Stimulated activated CD8-positive, alpha-beta memory T cell treated with anti-CD3 and anti-CD28 coated beads, Interleukin-15, amount 100 ng/mL, for 4 hours (primary cell): ENCODE results near the gene PLD4.

Experiments used
- DNase-seq, 2 donors: peaks; one replicate each; pipeline ENCODE4 v3.0.0-alpha.2; 2020; ENCODE audit warnings: low read depth in 2 of 2

PLD4 gene

GRCh38 chr14:104929268-104930230 is 4.9 kb downstream of the PLD4 start:
- no peak for DNase-seq

GRCh38 chr14:104930526-104931303 is 6.0 kb downstream of the PLD4 start:
- no peak for DNase-seq

- no peak for DNase-seq
Measured at GRCh38 chr14:104931304-104931770, 6.7 kb downstream of the PLD4 start.

DNA sequence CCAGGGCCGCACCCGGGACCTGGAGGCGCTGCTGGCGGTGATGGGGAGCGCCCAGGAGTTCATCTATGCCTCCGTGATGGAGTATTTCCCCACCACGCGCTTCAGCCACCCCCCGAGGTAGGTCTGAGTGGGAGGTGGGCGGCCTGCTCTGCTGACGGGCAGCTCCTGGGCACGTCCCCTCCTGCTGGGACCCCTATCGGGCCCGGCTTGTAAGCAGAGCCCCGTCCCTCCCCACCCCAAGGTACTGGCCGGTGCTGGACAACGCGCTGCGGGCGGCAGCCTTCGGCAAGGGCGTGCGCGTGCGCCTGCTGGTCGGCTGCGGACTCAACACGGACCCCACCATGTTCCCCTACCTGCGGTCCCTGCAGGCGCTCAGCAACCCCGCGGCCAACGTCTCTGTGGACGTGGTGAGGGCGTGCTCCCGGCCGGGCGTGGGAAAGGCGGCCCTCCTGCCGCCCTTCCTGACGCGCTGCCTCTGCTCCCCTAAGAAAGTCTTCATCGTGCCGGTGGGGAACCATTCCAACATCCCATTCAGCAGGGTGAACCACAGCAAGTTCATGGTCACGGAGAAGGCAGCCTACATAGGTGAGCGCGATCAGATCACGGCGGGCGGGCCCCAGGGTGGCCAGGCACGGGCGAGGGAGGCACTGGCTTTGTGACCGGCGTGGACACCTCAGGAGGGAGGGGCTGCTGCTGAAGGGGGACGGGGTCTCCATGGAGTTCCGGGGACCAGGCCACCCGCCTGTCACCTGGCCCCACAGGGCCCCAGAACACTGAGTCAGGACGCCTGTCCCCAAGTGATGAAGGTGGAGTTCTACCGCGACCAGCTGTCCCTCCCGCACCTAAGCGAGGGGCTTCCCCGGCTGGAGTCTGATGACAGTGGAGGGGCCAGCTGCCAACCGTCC is 7.3 kb downstream of the PLD4 start:
- no peak for DNase-seq

DNA sequence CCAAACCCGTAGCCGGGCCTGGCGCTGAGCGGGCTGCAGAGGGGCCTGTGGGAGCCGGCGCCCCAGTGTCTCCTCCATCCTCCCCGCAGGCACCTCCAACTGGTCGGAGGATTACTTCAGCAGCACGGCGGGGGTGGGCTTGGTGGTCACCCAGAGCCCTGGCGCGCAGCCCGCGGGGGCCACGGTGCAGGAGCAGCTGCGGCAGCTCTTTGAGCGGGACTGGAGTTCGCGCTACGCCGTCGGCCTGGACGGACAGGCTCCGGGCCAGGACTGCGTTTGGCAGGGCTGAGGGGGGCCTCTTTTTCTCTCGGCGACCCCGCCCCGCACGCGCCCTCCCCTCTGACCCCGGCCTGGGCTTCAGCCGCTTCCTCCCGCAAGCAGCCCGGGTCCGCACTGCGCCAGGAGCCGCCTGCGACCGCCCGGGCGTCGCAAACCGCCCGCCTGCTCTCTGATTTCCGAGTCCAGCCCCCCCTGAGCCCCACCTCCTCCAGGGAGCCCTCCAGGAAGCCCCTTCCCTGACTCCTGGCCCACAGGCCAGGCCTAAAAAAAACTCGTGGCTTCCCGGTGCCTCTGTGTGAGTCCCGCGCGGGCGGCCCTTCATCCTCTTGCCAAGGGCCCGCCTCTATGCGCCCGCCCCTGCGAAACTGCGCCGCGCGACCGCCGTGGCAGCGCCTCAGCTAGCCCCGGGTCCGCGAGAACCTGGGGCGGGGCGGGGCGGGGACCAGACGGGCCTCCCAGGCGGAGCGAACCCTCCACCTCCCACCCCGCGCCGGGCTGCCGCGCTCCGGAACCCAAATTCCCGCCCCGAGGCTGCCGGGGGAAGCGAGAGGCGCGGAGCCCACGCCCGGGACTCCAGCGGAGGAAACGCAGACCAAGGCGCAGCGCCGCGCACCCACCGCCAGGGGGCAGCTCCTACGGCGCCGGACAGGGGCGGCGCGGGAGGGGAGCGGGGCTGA is 8.3 kb downstream of the PLD4 start:
- peak; percentile 62 to 68 for DNase-seq

- DNase-seq, result no peak
Measured at GRCh38 chr14:104933746-104934733, 9.4 kb downstream of the PLD4 start.

- DNase-seq, result no peak
Measured at GRCh38 chr14:104935026-104935650, 10.5 kb downstream of the PLD4 start.

DNA sequence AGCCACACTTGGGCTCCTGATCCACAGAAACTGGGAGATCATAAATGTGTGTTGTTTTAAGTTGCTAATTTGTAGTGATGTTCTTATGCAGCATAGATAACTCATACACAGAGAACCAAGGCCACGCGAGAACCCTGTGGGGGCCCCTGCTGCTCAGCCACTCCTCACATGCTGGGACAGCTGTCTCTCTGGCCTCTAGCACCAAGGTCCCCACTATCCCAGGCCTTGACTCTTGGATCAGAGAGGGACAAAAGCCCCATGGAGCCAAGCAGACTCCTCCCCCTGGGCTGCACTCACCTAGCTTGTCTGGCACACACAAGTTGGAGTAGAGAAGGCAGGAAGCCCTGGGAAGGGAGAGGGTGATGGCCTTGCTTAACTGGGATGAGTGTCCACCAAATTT is 11.3 kb downstream of the PLD4 start:
- DNase-seq, result no peak

DNA sequence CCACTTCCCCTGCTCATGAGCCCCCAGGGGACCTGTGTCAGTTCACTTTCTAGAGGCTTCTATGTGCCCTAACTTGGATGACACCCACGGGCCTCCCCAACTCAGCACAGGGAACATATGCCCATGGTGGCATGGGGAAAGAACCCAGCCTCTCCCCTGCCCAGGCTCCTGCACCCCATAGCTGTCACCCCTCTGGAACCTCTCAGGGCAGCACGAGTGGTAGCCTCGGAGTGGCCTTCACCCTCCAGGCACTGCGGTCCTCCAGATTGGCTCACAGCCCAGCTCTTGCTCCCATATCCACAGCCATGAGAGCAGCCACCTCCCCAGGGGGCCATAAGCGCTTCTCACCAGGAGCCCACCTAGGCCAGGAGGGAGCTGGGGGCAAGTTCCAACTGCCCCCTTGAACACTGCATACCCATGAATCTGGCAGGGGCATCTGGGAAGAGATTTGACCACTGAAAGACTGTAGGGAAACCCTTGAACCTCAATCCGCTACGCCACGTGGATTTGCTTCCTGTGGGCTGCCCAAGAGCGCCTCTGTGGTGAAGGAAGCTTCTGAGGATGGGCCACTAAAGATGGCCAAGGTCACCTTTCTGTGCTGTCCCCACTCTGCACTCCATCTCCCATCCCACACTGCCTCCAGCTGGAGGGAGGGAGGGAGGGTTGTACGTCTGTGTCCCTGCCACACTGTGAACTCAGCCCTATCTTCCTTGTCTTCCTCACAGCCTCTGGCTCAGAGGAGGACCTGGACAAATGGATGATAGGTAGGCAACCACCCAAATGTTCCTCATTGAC is 11.9 kb downstream of the PLD4 start:
- DNase-seq, result no peak

DNA sequence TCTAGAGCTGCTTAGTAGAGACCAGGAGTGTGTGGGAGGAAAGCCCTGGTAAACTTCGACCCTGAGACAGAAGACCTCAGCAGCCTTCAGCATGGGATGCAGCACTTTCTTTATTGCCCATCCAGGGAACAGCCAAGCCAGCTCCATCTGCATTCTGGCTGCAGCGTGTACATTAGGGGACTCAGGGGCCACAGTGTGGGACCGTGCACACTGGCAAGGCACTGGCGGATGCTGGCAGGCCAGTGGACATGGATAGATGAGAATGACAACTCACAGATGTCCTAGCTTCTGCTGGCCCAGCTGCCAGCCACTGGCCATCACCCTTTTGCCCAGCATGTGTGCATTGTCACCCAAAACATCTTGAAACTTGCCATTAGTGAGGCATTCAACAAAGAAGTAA is 12.5 kb downstream of the PLD4 start:
- DNase-seq, result no peak

- DNase-seq, result no peak
Measured at GRCh38 chr14:104937694-104938365, 13.2 kb downstream of the PLD4 start.

DNA sequence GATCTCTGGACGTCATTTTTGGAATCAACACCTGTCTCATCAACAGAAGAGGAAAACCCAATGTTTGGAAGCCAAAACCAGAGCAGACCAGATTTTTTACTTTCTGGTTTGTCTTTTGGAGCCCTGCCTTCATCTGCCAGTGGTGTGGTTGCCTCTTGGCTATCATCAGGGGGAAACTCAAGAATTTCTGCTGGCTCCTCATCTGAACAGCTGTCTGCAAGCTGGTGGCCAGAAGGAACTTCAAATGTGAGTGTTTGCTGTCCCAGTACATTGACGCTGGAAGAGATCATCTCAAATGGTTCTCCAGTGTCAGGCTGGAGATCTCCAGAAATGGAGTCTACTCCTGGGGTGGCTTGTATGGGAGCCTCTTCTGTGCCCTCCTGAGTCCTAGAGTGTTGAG is 13.8 kb downstream of the PLD4 start:
- no peak for DNase-seq

DNA sequence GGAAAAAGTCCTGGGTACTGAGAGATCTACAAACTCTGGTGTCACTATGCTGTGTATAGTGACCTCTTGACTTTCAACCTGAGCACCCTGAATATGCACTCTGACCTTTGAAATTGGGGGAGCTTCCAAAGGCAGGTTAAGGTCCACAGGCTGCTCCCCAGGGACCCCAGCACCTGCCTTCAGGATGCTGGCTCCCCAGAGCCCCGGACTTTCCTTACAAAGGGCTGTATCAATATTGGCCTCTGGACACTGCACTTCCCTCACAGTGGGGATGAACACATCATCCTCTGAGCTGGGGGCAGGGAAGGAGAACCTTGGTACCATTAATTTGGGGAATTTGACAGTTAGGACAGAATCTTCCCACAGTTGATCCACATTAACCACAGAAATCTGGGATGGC is 14.3 kb downstream of the PLD4 start:
- DNase-seq, result no peak

GRCh38 chr14:104939666-104940410 is 15.2 kb downstream of the PLD4 start:
- no peak for DNase-seq

- no peak for DNase-seq
Measured at GRCh38 chr14:104940526-104941150, 16.0 kb downstream of the PLD4 start.
